Measurements from ENCODE around the gene KCNJ6.

GRCh38 chr21:37909936-37910335, 6.3 kb downstream of the KCNJ6 start:
- no peak for TF ChIP-seq CTCF (IDR thresholded peaks at IDR 0.05)
- no peak for TF ChIP-seq POLR2A (IDR thresholded peaks at IDR 0.05)

Measured in testis (tissue), 2 donors.